ENCODE measurements around the gene SHFL.

- TF ChIP-seq CTCF (conservative IDR thresholded peaks at IDR 0.05; ENCODE audit: low read depth, low read length): no peak
- TF ChIP-seq POLR2A (IDR thresholded peaks at IDR 0.05; ENCODE audit: low read depth, low read length): no peak
- TF ChIP-seq SMC3 (IDR thresholded peaks at IDR 0.05; ENCODE audit: low read depth, low read length): no peak
- no peak for TF ChIP-seq BHLHE40 (IDR thresholded peaks at IDR 0.05; ENCODE audit: low read depth, low read length)
- TF ChIP-seq RAD21 (IDR thresholded peaks at IDR 0.05; ENCODE audit: low read length): no peak
- TF ChIP-seq MAZ (IDR thresholded peaks at IDR 0.05; ENCODE audit: borderline replicate concordance, low read depth, low read length): no peak
- TF ChIP-seq FOS (IDR thresholded peaks at IDR 0.05; ENCODE audit: low read depth, low read length): no peak
- TF ChIP-seq, protein P1, sequence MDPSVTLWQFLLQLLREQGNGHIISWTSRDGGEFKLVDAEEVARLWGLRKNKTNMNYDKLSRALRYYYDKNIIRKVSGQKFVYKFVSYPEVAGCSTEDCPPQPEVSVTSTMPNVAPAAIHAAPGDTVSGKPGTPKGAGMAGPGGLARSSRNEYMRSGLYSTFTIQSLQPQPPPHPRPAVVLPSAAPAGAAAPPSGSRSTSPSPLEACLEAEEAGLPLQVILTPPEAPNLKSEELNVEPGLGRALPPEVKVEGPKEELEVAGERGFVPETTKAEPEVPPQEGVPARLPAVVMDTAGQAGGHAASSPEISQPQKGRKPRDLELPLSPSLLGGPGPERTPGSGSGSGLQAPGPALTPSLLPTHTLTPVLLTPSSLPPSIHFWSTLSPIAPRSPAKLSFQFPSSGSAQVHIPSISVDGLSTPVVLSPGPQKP (IDR thresholded peaks at IDR 0.05; ENCODE audit: borderline replicate concordance, low read depth, low read length): no peak
- TF ChIP-seq CHD1 (IDR thresholded peaks at IDR 0.05; ENCODE audit: low read depth, low read length): no peak
- TF ChIP-seq, protein P2, sequence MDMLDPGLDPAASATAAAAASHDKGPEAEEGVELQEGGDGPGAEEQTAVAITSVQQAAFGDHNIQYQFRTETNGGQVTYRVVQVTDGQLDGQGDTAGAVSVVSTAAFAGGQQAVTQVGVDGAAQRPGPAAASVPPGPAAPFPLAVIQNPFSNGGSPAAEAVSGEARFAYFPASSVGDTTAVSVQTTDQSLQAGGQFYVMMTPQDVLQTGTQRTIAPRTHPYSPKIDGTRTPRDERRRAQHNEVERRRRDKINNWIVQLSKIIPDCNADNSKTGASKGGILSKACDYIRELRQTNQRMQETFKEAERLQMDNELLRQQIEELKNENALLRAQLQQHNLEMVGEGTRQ (IDR thresholded peaks at IDR 0.05; ENCODE audit: low read depth, low read length): no peak
- TF ChIP-seq MXI1 (IDR thresholded peaks at IDR 0.05; ENCODE audit: borderline replicate concordance, low read depth, low read length): no peak
These were observed 24.2 kb downstream of the SHFL start for GRCh38 chr19:10110076-10110971.

All from IMR-90 (cell line).